Activated CD4-positive, alpha-beta T cell treated with anti-CD3 and anti-CD28 coated beads for 1 hour (primary cell): ENCODE results near the gene MUC13.
"Not testable (repeated sequence)": the region's sequence is repeated elsewhere in the genome, so short reads cannot be mapped to it uniquely, and the experiment has no call there.

Source experiments
- DNase-seq: peaks from one replicate; pipeline ENCODE4 v3.0.0-alpha.2; 2020

Gene MUC13

DNA sequence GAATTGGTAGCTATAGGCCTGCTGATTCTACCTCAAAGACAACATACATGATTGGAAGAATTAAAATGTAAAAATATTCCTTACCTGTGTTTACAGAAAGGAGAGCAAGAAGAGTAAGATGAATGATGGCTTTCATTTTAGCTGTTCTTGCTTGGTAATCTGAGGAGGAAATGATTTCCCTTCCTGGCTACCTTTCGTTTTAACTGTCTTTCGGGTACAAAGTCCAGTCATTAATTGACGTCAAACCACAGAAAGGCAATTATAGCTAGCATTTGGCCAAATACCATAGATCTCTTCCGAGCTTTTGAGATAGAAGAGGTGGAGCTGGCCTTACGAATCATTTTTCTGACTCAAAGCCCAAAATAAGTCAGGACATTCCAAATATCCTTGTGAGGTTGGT is at the start of gene MUC13:
MUC13 (minus strand) TSS at position 175 of the 400 bp plus-strand sequence; CDS start at position 136, 39 bp downstream.
- no peak for DNase-seq

DNA sequence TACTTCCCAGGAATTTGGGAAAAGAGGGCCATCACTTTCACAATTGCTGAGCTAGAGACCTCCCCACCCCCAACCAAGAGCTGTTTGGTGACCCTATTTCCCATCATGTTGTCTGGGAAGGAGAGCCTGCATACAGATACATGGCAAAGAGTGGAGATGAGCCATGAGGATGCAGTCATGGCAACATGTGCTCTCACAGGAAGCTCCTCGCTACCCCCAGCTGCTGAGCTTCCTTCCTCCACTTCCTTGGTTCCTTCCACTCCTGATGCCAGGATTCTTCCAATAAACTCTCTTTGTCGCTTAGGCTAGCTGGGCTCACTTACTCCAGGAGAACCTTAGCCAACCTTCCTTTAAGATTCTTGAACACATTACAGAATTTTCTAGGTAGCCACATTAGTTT is 48.3 kb upstream of the MUC13 start:
- DNase-seq = no peak

GRCh38 chr3:124981472-124981871 is 46.9 kb upstream of the MUC13 start:
- DNase-seq = no peak

- DNase-seq = no peak
Measured at GRCh38 chr3:124978627-124979026, 44.1 kb upstream of the MUC13 start.

DNA sequence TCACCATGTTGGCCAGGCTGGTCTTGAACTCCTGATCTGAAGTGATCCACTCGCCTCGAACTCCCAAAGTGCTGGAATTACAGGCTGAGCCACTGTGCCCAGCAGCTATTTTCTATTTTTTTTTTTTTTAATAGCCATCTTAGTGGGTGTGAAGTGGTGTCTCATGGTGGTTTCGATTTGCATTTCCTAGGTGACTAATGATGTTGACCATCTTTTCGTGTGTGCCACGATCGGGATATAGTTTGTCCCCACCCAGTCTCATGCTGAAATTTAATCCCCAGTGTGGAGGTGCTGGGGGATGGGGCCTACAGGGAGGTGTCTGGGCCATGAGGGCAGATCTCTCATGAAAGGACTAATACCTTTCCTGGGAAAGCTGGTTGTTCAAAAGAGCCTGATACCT is 41.8 kb upstream of the MUC13 start:
- no peak for DNase-seq

GRCh38 chr3:124974691-124975090 is 40.1 kb upstream of the MUC13 start:
- no peak for DNase-seq

DNA sequence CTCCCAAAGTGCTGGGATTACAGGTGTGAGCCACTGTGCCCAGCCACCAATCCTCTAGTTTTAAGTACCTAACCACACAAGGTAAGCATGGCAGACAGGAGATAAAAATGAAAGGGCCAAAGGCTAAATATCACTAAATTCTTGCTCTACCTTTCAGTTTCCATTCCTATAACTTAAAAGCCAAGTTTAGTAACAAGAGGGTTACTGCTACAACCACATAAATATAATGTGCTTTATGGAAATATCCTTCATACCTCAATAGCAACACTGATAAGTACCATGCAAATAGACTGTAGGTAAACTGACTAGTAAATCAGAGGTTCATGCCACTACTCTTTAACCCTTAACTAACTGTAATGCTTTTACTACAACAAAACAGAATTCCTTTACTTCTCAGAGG is 38.7 kb upstream of the MUC13 start:
- no peak for DNase-seq

DNA sequence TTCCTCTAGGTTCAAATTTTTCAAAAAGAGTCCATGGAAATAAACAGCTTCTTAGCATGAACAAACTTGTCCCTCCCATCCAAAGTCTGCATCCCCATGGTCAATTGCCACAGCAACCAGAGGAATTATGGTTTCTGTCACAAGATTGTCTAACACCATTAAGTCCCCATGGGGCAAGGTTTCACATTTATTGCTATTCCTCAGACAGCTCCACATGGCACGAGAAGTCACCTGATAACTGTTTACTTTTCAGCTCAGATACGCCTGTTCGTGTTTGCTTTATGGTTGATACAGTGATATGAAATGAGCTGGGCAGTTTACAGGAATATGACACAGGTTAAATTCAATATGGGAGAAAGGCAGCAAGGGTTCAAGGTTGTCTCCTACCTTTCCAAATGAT is 37.9 kb upstream of the MUC13 start:
- DNase-seq = no peak

- no peak for DNase-seq
Measured at GRCh38 chr3:124969963-124970722, 35.6 kb upstream of the MUC13 start.

GRCh38 chr3:124969190-124969589 is 34.6 kb upstream of the MUC13 start:
- no peak for DNase-seq

- no peak for DNase-seq
Measured at GRCh38 chr3:124967964-124968363, 33.4 kb upstream of the MUC13 start.

DNA sequence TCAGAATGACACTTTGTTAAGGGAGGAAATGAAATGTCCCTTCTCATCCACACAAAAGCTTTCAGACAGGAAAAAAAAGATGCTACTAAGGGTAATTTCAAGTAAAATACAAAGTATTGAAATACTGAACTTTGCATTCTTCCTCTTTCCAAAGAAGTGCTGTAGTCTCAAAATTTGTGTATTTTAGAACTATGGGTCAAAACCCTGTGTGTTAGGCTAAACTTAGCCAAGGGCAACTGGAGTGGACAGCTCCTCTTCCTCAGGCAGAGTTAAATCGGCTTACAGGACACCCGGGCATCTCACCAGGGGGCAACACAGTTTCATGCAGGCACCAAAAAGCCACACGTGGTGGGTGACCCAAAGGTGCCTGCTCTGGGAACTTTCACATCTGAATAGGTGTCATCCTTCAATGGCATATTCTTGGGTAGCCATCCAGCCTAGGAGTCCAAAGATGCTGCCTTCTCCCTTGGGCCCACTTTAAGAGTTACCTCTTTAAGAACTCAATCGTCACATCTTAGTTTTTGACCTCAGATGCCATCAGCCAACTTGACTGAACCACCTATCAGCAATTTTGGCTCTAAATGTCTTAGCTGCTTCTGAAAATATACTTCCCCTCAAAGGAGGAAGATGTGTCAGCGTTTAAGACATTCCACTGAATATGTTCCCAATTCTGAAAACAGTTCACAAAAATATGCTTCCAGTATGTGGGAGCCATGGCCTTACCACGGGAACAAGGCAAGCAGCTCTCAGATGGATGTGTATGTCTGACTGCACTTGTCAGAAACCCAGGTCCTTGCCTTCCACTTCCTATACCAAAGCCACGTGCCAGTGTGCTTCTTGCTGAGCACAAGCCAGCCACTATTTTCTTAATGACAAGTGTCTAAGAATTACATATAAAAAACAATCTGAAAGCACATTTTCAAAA is 32.2 kb upstream of the MUC13 start:
- DNase-seq = no peak

GRCh38 chr3:124965413-124965812 is 30.9 kb upstream of the MUC13 start:
- no peak for DNase-seq

- DNase-seq = no peak
Measured at GRCh38 chr3:124964387-124964786, 29.8 kb upstream of the MUC13 start.

GRCh38 chr3:124963755-124964154 is 29.2 kb upstream of the MUC13 start:
- DNase-seq = no peak

GRCh38 chr3:124962403-124962940 is 27.9 kb upstream of the MUC13 start:
- no peak for DNase-seq

GRCh38 chr3:124960698-124961097 is 26.1 kb upstream of the MUC13 start:
- no peak for DNase-seq

DNA sequence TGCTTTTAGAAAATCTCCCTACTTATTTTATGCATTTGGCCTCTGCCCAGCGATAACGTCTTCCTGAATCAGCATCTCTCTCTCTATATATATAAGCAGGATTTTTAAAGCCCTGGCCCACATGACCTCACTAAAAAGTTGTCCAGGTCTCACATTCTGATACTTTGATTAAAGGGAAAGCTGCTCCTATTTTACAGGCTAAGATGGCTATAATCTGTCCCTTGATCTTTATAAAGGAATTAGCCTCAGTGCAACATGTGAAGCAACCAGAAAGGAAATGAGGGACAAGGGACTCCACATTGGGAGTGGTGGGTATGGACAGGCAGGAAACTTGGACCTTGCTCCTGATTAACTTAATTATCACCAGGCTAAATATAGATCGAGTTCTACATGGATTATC is 25.6 kb upstream of the MUC13 start:
- no peak for DNase-seq

DNA sequence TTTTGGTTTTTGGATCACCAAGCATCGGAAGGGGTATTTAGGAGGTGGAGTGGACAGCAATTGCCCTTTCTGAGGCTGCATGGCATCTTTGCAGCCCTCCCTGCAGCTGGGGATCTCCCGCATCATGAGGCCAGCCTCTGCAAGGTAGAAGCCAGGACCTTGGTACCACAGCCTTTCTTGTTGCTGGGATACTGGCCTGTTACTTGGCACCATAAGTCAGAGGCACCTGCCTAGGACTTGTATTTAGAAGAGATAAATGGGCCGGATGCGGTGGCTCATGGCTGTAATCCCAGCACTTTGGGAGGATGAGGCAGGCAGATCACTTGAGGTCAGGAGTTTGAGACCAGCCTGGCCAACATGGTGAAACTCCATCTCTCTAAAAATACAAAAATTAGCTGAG is 23.4 kb upstream of the MUC13 start:
- not testable (repeated sequence) for DNase-seq

DNA sequence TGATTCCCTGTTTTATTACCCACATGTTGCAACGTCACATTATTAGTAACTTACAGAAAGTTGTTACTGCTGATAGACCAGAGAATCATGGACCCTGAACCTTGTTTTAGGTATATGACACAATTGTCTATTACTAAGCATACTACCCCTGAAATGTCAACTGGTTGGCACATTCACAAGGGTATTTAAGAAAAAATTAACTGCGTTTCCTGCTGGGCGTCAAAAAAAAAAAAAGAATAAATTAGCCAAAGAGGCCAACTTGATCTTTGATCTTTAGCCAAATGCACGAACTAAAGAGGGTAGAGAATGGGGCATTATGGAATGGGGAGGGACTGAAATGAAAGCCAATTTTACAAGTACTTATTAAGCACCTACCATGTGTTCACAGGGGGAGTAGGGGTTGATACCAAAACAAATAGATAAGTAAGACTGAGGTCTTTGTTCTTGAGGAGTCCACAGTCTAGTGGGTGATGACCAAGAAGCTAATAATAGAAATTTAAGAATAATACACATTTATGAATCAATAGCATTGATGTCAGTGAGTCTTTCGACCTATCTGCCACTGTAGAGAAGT is 17.8 kb upstream of the MUC13 start:
- no peak for DNase-seq

- no peak for DNase-seq
Measured at GRCh38 chr3:124951511-124952281, 17.1 kb upstream of the MUC13 start.

DNA sequence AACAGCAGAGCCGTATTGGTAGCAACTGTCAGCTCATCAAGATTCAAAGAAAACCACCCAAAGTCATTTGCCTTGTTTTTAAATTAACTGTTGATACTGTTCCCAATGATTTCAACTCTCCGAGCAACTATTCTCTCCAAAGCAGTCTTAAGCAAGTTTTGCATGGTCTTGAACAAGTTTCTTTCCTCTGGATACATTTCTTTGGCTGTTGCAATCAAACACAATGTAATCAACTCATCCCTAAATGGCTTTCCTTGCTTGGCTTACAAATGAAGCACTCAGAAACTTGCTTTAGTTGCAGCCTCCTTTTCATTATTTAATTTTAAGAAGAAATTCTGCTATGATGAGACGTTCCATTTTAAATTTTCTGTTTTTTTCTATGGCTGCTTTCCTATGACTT is 15.5 kb upstream of the MUC13 start:
- no peak for DNase-seq

DNA sequence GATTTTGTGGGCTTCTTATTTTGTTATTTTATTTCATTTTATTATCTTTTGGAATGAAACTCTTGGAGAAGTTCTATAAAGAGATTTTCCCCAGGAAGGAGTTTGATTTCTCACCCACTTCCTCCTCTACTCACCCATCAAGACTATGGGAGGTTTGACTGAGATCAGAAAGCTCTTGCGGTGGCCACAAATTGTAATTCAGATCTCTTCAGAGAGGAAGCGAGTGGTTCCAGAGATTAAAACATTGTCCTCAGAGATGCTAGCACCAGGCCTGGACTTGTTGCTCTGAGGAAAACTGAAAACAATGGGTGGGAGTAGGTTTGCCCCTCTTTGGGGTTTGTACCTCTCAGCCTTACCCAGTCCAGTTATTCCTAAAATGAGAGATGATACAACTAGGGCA is 8.1 kb upstream of the MUC13 start:
- DNase-seq = no peak
